Measurements from ENCODE around the gene SLC44A4. TPM values are rescaled to one million over a fixed set of nuclear protein-coding genes. Genes with fewer than 3 reads are reported as not detected.

Gene SLC44A4
- total RNA-seq, 2 donors from 2014 or later: 546 to 779 TPM

DNA sequence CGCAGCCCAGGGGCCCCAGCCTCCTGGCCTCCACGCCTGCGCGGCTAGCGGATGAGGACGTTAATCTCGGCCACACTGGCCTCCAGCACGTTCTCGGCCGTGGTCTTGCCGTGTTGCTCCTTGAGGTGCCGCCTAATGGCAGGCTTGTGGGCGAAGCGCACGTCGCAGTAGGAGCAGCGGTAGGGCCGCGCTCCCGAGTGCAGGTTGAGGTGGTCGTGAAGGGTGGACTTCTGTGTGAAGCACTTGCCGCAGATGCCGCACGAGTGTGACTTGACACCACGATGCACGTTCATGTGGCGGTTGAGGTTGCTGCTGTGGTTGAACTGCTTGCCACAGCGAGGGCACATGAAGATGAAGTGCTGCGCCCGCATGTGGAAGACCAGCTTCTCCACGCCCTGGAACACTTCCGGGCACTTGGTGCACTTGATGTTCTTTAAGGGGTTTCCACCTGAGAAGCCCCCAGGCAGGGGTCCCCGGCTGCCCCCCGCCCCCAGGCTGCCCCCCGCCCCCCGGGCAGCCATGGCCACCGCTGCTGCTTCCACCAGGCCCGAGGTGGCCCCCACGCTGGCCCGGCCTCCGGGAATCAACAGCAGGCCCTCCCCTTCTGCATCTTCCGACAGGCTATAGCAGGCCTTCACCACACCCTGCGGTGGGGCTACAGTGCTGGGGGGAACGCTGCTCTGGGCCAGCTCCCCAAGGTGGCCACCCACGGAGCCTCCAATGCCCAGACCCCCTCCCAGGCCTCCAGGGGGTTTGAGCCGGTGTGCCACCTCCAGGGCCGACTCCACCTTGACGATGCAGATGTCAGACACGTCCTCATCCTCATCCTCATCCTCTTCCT is 21.3 kb upstream of the SLC44A4 start:
- H3K27me3 ChIP-seq: no peaks in the 10 kb centered on the region
- no peak overlapping the region for H3K4me3 ChIP-seq
- intact Hi-C loops (cut with DNase I): loop anchor here (5.0 kb wide), 1 partner anchor 52 kb away; no protein-coding TSS in a partner anchor
- H3K9ac ChIP-seq (ENCODE audit: low read depth in 2 of 2, low read length in 2 of 2): no peak overlapping the region
- no peaks in the 10 kb centered on the region for H3K9me3 ChIP-seq
- H3K4me1 ChIP-seq: no peaks in the 10 kb centered on the region
- H3K27ac ChIP-seq: no peak overlapping the region
- TF ChIP-seq, protein P1, sequence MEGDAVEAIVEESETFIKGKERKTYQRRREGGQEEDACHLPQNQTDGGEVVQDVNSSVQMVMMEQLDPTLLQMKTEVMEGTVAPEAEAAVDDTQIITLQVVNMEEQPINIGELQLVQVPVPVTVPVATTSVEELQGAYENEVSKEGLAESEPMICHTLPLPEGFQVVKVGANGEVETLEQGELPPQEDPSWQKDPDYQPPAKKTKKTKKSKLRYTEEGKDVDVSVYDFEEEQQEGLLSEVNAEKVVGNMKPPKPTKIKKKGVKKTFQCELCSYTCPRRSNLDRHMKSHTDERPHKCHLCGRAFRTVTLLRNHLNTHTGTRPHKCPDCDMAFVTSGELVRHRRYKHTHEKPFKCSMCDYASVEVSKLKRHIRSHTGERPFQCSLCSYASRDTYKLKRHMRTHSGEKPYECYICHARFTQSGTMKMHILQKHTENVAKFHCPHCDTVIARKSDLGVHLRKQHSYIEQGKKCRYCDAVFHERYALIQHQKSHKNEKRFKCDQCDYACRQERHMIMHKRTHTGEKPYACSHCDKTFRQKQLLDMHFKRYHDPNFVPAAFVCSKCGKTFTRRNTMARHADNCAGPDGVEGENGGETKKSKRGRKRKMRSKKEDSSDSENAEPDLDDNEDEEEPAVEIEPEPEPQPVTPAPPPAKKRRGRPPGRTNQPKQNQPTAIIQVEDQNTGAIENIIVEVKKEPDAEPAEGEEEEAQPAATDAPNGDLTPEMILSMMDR (IDR thresholded peaks at IDR 0.05): no peak
- DNase-seq: no peak
- H3K36me3 ChIP-seq: no peaks in the 10 kb centered on the region

DNA sequence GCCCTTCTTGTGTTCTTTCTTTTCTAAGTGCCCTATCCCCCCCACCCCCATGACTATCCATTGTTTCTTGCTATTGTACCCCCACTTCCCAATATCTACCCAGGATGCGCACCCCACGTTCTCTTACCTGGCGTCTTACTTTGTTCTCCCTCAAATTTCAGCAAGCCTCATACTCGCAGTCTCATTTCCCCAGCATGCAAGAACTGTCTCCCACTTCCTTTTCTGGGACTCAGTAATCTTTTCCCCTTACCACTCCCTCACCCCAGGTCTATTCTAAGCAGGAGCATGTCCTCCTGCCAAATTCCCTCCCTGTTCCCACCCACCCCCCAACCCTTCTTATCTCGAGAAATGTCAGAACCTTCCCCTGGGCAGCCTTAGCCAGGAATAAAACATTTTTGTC is 20.4 kb upstream of the SLC44A4 start:
- Histone ChIP-seq H3K9ac (ENCODE audit: low read depth in 2 of 2, low read length in 2 of 2) (no peak overlapping the region), H3K27ac (no peak overlapping the region), H3K9me3 (no peaks in the 10 kb centered on the region), H3K36me3 (no peaks in the 10 kb centered on the region), H3K4me3 (no peak overlapping the region), H3K4me1 (no peaks in the 10 kb centered on the region), H3K27me3 (no peaks in the 10 kb centered on the region)
- DNase-seq: no peak
- TF ChIP-seq, protein P1 (IDR thresholded peaks at IDR 0.05): no peak
- intact Hi-C loops (cut with DNase I): no loop called here

DNA sequence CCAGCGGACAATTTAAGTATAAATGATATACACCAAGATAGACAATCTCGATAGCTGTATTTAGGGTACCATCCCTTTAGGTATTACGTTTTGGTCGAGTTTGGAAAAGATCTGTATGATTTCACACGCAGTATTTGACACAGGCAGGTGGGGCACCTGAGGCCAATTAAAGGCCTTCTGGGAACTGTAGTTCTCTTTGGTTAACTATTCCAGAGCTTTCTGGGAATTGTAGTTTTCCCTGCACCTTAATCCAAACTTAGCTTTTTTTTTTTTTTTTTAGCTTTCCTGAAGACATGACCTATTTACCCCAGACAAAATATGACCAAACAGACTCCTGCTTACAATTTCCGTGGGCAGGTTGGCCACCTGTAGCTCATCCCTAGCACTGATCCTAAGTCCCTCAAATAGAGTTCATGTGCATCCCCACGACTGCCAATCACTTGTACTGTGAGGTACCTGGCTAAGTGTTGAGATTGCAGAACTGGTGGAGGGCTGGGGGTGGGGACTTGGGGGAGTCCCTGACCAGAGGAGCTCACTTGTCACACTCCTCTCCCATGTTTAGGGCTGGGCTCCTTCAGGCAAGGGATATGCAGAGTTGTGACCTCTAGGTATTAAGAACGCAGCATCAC is 19.7 kb upstream of the SLC44A4 start:
- H3K27ac ChIP-seq: peak overlapping the region; percentile 83
- TF ChIP-seq, protein P1 (IDR thresholded peaks at IDR 0.05): no peak
- no peaks in the 10 kb centered on the region for H3K27me3 ChIP-seq
- peak overlapping the region; percentile 95 for H3K4me3 ChIP-seq
- intact Hi-C loops (cut with DNase I): no loop called here
- no peaks in the 10 kb centered on the region for H3K36me3 ChIP-seq
- DNase-seq: peak; percentile 63
- no peaks in the 10 kb centered on the region for H3K9me3 ChIP-seq
- no peaks in the 10 kb centered on the region for H3K4me1 ChIP-seq
- H3K9ac ChIP-seq (ENCODE audit: low read depth in 2 of 2, low read length in 2 of 2): peak overlapping the region; percentile 70 to 94

DNA sequence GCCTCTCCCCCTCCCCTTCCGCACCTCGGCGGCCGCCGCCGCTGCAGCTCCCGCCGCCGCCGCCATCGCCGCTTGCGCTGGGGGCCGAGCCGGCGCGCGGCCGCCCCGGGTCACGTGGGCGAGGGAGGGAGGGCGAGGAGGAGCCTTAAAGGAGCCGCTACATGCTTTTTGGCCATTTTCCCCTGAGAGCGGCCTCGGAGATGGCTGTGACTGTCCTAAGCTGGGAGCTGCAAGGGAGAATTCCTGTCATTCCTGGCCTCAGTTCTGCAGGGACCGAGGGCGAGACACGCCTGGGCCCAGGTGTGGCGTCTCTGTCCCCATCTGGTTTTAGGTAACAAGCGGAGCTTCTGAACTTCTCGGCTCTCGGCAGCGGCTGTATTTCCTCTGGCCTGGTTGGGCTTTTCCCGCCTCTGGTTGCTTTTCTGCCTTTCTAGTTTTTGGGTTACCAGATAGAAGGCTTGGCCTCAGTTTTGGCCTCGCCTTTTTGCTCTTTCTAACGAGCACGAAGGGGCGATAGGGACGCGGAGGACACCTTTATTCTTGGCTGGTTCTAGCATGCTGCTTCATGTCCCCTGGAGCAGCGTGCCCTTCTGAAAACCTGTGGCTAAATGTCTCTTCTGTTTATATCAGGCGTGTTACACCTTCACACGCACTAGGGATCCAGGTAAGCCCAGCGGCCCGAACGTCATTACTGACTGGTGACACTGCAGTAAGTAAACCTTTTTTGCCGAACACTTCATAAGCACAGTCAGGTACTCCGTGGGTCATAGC is 19.0 kb upstream of the SLC44A4 start, which contains the start of gene EHMT2:
Gene EHMT2 (minus strand): TSS at position 87 of the 771 bp plus-strand sequence. CDS start 21 bp downstream, at position 66.
- no peaks in the 10 kb centered on the region for H3K9me3 ChIP-seq
- H3K4me1 ChIP-seq: no peaks in the 10 kb centered on the region
- H3K27me3 ChIP-seq: no peaks in the 10 kb centered on the region
- H3K36me3 ChIP-seq: no peaks in the 10 kb centered on the region
- peak within 1 kb of the TSS; percentile 83 for H3K27ac ChIP-seq
- DNase-seq: peak; percentile 90
- peak within 1 kb of the TSS; percentile 70 to 94 for H3K9ac ChIP-seq (ENCODE audit: low read depth in 2 of 2, low read length in 2 of 2)
- intact Hi-C loops (cut with DNase I): no loop called here
- H3K4me3 ChIP-seq: peak within 1 kb of the TSS; percentile 95
- TF ChIP-seq, protein P1 (IDR thresholded peaks at IDR 0.05): no peak
